ENCODE data around the gene C11orf91.
"Not testable (repeated sequence)": the region's sequence is repeated elsewhere in the genome, so short reads cannot be mapped to it uniquely, and the experiment has no call there.

C11orf91 gene

DNA sequence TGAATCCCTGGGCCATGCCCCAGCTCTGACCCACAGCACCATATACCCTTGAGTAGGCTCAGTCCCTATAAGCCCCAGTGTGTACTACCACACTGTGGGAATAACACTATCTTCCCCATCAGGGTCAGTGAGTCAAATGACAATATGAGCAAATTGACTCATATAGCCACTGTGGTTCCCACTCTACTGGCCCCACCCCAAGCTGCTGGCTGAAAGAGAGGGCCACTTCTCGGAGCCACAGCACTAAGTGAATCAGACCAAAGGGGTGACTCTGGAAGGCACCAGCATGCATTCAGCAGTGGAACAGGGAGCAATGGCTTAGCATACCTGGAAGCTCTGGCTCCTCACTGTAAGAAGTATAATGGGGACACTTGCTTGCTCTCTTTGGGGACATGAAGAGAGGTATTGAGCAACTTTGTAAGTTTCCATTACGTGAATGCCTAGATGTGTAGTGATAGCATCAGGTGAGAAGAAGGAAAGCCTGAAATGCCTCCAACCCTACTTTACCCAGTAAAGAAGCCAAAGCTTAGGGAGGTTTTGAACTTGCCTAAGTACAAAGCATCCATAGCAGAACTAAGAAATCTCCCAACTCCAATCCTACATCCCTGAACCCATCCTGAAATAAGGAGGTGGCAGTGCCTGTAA, 22.1 kb upstream of the C11orf91 start:
- DNase-seq (ENCODE audit: insufficient read length, low spot score) (no peak), FAIRE-seq (no peak)

DNA sequence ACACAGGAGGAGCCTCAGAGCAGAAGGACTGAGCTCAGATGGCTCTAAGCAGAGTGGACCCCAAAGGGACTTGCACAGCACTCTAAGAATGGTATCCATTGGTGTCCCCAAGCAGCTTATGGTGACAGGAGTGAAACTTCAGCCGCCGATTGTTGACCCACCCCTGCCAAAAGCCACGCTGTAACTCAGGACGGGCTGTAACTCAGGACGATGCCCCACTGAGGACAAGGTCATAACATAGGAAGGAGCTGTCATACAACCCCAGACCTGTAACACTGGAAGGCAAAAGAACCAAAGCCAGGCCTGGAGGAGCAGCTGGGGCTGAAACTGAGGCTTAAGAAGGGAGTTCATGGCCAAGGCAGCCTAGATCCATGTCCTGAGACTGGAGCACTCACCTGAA, 21.4 kb upstream of the C11orf91 start:
- DNase-seq (ENCODE audit: insufficient read length, low spot score) (no peak), FAIRE-seq (no peak)

GRCh38 chr11:33721426-33721825, 20.8 kb upstream of the C11orf91 start:
- DNase-seq (ENCODE audit: insufficient read length, low spot score) = no peak
- no peak for FAIRE-seq

DNA sequence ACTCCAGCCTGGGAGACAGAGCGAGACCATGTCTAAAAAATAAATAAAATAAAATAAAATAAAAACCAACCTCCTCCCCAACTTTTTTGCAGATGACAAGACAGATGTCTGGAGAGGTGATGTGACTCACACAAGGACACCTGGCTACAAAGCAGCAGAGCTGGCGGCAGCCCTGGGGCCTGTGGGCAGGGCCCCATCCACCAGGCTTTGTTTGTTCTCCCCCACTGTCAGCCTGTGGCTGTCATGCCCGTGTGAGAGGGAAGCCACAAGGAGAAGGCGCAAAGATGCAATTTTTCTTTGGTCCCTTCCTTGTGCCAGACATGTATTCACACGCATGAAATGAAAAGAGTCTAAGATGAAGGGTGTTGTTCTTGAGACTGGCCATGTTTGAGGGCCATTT, 19.0 kb upstream of the C11orf91 start:
- FAIRE-seq (no peak), DNase-seq (ENCODE audit: insufficient read length, low spot score) (no peak)

DNA sequence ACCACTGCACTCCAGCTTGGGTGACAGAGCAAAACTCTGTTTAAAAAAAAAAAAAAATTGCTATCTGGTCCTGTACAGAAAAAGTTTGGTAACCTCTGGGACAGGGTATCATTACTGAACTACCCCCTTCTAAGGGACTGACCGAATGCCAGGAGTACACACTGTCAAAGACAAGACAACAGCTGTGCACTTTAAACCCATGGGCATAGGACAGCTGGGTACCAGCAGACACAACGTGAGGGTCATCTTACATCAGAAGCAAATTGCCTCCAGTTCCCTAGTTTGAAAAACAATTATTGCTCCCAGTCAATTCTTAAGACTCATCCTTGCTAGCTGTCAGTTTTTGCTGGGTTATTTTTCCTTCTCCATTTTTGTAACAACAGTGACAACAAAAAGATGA, 17.8 kb upstream of the C11orf91 start:
- FAIRE-seq (no peak), DNase-seq (ENCODE audit: insufficient read length, low spot score) (no peak)

- DNase-seq (ENCODE audit: insufficient read length, low spot score) (no peak), FAIRE-seq (no peak)
Measured at GRCh38 chr11:33716243-33716642, 15.6 kb upstream of the C11orf91 start.

DNA sequence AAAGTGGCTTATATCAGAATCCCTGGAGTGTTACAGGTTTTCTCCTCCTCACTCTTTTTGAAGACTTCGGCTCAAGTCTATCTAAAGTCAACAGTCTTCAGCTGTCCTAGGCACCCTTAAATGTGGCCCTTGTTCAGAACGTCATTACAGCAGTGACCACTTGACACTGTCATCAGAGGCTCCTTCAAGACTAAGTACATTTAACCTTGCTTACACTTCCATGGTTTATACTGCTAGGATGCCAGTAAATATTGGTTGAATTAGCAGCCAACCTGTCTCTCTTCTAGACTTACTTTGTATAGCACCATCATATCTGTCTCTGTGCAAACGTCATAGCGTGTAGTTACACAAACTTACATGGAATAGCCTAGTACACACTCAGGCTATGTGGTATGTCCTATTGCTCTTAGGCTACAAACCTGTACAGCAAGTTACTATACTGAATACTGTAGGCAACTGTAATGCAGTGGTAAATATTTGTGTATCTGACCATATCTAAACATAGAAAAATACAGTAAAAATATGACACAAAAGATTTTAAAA, 13.3 kb upstream of the C11orf91 start:
- DNase-seq (ENCODE audit: insufficient read length, low spot score) (no peak), FAIRE-seq (peak; percentile 13)

- FAIRE-seq (no peak), DNase-seq (ENCODE audit: insufficient read length, low spot score) (no peak)
Measured at GRCh38 chr11:33713151-33713855, 12.7 kb upstream of the C11orf91 start.

- FAIRE-seq = no peak
Measured at GRCh38 chr11:33712436-33712835, 11.8 kb upstream of the C11orf91 start.

DNA sequence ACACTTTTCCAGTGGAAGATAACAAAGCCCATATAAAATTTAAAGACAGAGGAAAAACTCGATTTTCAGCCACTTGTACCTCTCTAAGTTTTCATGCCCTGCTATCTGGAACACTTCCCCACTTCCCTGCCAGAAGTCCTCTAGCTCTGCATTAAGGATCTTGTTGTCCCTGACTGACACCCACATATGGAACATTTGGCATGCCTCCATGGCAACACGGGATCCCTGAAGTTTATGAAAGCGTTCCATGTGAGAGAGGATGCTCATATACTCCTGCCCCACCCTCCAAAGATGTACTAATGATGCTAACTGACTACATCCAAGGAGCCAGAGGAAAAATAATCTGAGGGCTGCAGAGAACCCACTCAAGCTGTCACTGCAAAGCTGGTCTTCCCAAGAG, 8.8 kb upstream of the C11orf91 start:
- FAIRE-seq (no peak), DNase-seq (ENCODE audit: insufficient read length, low spot score) (no peak)

More at GRCh38 chr11:33712436-33712835, 11.8 kb upstream of the C11orf91 start:
- DNase-seq (ENCODE audit: insufficient read length, low spot score) = no peak

- DNase-seq (ENCODE audit: insufficient read length, low spot score) (no peak), FAIRE-seq (no peak)
Measured at GRCh38 chr11:33708985-33709384, 8.4 kb upstream of the C11orf91 start.

DNA sequence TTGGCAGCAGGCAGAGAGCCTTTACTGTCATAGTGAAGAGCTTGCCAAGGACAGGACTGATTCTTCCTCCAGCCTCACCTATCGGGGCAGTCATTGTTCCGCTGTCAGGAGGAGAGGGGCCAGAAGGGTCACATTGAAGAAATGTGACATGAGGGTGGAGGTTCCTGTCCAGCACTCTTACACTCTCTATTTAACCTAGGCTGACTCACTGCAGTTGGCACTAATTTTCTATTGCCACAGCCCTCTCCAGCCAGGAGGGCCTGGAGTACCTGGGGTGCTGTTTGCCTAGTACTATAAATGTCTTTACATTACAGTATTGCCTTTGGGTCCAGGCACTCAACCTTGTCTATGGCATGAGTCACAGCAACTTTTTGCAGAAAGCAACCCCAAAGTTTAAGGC, 7.2 kb upstream of the C11orf91 start:
- not testable (repeated sequence) for FAIRE-seq

DNA sequence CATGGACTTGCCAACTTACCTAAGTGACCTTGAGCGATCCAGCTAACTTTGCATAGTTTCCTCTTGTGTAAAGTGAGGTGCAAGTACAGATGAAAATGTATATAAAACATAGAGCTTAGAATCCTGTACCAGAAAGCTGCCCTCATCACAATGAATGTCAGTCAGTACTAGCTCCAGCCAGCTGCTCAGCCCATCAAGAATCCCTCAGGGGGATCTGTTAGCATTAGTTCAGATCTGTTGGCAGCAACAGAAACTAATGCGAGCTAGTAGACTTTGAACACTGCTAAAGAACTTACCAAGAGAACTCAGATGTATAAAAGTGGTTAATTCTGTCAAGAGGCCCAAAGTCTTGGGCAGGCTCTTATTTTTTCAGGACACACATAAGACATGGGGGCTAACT, 6.3 kb upstream of the C11orf91 start:
- DNase-seq (ENCODE audit: insufficient read length, low spot score) (no peak), FAIRE-seq (no peak)

More for the DNA sequence above, 7.2 kb upstream of the C11orf91 start:
- not testable (repeated sequence) for DNase-seq (ENCODE audit: insufficient read length, low spot score)

DNA sequence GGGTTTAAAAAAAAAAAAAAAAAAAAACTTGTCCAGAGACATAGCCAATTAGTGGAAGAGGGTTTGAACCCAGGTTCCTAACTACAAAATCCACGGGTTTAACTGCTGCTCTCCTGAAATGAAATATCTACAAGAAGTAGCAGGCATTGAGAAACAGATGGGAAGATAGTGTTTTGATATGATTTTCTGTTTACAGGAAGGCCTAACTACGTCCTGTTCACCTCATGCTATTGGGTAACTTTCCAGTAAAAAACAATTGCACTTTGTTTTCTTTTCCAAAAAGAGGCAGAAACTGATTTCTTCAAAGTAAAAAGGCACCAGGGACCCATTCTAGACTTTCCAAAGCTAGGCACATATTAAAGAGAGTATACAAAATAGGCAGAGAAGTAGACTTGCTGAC, 5.9 kb upstream of the C11orf91 start:
- DNase-seq (ENCODE audit: insufficient read length, low spot score) (no peak), FAIRE-seq (no peak)

GRCh38 chr11:33704240-33705002, 3.8 kb upstream of the C11orf91 start:
- DNase-seq (ENCODE audit: insufficient read length, low spot score) (no peak), FAIRE-seq (no peak)

DNA sequence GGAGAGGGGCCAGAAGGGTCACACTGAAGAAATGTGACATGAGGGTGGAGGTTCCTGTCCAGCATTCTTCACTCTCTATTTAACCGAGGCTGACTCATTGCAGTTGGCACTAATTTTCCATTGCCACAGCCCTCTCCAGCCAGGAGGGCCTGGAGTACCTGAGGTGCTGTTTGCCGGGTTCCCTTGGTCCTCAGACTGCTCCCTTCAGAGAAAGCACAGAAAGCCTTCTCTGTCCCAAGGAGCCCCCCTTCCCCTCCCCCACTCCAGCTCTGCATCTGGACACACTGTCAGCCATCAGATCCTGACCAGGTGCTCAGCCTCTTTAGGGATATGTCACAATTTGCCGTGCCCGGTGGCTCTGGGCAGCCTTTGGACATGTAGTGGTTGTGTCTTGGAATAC, 3.2 kb upstream of the C11orf91 start:
- FAIRE-seq (no peak), DNase-seq (ENCODE audit: insufficient read length, low spot score) (no peak)

GRCh38 chr11:33703234-33703633, 2.6 kb upstream of the C11orf91 start:
- FAIRE-seq (no peak), DNase-seq (ENCODE audit: insufficient read length, low spot score) (no peak)

DNA sequence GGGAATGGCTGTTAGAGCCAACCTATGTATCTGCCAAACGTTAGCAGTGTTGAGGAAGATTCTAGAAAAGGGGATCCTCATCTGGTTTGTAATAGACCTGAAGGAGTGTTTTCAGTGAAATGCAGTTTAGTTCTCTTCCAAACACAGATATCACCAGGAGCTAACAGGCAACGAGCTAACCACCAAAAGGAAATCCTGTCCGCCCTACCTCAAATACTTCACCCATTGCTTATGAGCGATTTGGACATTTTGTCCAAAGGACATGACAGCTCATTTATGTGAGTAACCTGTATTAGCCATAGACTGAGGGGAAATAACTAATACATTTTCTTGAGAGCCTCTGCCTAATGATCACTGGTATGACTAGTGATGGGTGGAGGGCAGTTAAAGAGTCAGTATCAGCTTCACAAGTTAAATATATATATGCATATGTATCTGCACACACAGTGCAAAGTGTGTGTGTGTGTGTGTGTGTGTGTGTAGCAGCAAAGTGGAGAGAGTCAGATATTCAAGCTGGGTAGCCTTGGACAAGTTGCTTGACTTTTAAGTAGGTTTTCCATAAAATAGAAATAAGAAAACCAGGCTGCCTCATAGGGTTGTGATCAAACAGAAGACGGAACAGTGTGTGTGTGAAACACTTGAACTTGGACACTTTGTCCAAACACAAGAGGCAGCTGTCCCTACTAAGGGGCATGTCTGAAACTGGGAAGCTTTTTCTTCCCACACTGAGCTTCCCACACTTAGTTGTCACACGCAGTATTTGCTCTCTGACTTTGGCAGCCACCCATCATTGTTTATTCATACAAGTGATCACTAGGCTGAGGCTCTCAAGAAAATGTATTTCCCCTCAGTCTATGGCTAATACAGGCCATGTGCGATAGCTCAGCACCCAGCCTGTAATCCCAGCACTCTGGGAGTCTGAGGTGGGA, 940 bp upstream of the C11orf91 start:
- DNase-seq (ENCODE audit: insufficient read length, low spot score) (no peak), FAIRE-seq (no peak)

- no peak for FAIRE-seq
Measured at GRCh38 chr11:33700063-33700501, 544 bp downstream of the C11orf91 start.

GRCh38 chr11:33699515-33700062, 1.0 kb downstream of the C11orf91 start:
- no peak for FAIRE-seq

More at GRCh38 chr11:33700063-33700501, 544 bp downstream of the C11orf91 start:
- DNase-seq (ENCODE audit: insufficient read length, low spot score) = no peak

More at GRCh38 chr11:33699515-33700062, 1.0 kb downstream of the C11orf91 start:
- no peak for DNase-seq (ENCODE audit: insufficient read length, low spot score)
